ENCODE measurements around the gene HOPX.

DNA sequence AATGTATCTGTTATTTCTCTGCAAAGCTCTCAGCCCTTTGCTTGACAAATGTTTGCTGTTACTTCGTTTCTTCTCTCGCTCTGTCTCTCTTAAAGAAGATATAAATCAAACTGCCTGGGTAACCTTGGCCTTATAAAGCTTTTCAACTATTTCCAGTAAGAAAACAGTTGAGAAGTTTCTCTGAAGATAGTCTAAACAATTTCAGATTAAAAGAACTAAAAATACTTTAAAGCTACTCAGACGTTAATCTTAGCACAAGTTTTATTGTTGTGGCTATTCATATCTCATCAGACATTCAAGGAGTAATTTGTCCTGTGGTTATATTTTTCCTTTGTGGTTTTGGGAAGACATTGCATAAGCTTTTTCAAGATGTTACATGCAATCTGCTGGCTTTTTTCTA is 22.6 kb downstream of the HOPX start:
- TF ChIP-seq, protein P1, sequence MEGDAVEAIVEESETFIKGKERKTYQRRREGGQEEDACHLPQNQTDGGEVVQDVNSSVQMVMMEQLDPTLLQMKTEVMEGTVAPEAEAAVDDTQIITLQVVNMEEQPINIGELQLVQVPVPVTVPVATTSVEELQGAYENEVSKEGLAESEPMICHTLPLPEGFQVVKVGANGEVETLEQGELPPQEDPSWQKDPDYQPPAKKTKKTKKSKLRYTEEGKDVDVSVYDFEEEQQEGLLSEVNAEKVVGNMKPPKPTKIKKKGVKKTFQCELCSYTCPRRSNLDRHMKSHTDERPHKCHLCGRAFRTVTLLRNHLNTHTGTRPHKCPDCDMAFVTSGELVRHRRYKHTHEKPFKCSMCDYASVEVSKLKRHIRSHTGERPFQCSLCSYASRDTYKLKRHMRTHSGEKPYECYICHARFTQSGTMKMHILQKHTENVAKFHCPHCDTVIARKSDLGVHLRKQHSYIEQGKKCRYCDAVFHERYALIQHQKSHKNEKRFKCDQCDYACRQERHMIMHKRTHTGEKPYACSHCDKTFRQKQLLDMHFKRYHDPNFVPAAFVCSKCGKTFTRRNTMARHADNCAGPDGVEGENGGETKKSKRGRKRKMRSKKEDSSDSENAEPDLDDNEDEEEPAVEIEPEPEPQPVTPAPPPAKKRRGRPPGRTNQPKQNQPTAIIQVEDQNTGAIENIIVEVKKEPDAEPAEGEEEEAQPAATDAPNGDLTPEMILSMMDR (conservative IDR thresholded peaks at IDR 0.05): no peak
- TF ChIP-seq EZH2 (IDR thresholded peaks at IDR 0.05; ENCODE audit: low read depth): no peak

Data from PC-9 (cell line).